Stimulated activated CD8-positive, alpha-beta memory T cell treated with anti-CD3 and anti-CD28 coated beads, Interleukin-7, amount 100 ng/mL, for 1 hour (primary cell): ENCODE measurements around the gene GOLGA2.
"Not testable (repeated sequence)": the region's sequence is repeated elsewhere in the genome, so short reads cannot be mapped to it uniquely, and the experiment has no call there.

Experiments
- DNase-seq, 2 donors: peaks; one replicate each; pipeline ENCODE4 v3.0.0-alpha.2; 2020; ENCODE audit warnings: low read depth in 2 of 2

The GOLGA2 gene

GRCh38 chr9:128292009-128292408 lies 16.2 kb upstream of the GOLGA2 start:
- no peak for DNase-seq

GRCh38 chr9:128288273-128289004 lies 12.6 kb upstream of the GOLGA2 start:
- no peak for DNase-seq

GRCh38 chr9:128286440-128286839 lies 10.6 kb upstream of the GOLGA2 start:
- DNase-seq, result no peak

GRCh38 chr9:128285033-128285784 lies 9.4 kb upstream of the GOLGA2 start:
- no peak for DNase-seq

- DNase-seq, result no peak
These were observed 6.7 kb upstream of the GOLGA2 start for GRCh38 chr9:128282500-128282899.

- DNase-seq, result no peak
These were observed 4.3 kb upstream of the GOLGA2 start for GRCh38 chr9:128280084-128280622.

- DNase-seq, result not testable (repeated sequence)
These were observed 3.6 kb upstream of the GOLGA2 start for GRCh38 chr9:128279088-128280073.

- no peak for DNase-seq
These were observed 915 bp upstream of the GOLGA2 start for GRCh38 chr9:128276574-128277270.

- DNase-seq, result peak; percentile 100
These were observed 284 bp upstream of the GOLGA2 start, which contains the start of gene SWI5 for GRCh38 chr9:128276008-128276573. Gene SWI5, plus strand, starts transcription at chr9:128276276.

GRCh38 chr9:128274245-128274644 lies 1.6 kb downstream of the GOLGA2 start:
- DNase-seq, result no peak

- DNase-seq, result no peak
These were observed 4.3 kb downstream of the GOLGA2 start for GRCh38 chr9:128271512-128271911.

GRCh38 chr9:128271112-128271511 lies 4.7 kb downstream of the GOLGA2 start:
- no peak for DNase-seq

- no peak for DNase-seq
These were observed 8.8 kb downstream of the GOLGA2 start for GRCh38 chr9:128266868-128267590.

- DNase-seq, result no peak
These were observed 10.4 kb downstream of the GOLGA2 start for GRCh38 chr9:128265348-128265847.

- DNase-seq, result no peak
These were observed 13.1 kb downstream of the GOLGA2 start for GRCh38 chr9:128262687-128263086.

- no peak for DNase-seq
These were observed 15.5 kb downstream of the GOLGA2 start for GRCh38 chr9:128260340-128260739.

GRCh38 chr9:128259156-128259555 lies 16.7 kb downstream of the GOLGA2 start:
- DNase-seq, result no peak

GRCh38 chr9:128258326-128258725 lies 17.5 kb downstream of the GOLGA2 start:
- no peak for DNase-seq

- no peak for DNase-seq
These were observed 17.9 kb downstream of the GOLGA2 start for GRCh38 chr9:128257907-128258306.
